ENCODE results near the gene POLE. TPM values are rescaled to one million over a fixed set of nuclear protein-coding genes. Genes with fewer than 3 reads are reported as not detected.

POLE gene
- total RNA-seq, 4 donors from 2014 or later, result 17.8 to 42.4 (median 27.0) TPM

DNA sequence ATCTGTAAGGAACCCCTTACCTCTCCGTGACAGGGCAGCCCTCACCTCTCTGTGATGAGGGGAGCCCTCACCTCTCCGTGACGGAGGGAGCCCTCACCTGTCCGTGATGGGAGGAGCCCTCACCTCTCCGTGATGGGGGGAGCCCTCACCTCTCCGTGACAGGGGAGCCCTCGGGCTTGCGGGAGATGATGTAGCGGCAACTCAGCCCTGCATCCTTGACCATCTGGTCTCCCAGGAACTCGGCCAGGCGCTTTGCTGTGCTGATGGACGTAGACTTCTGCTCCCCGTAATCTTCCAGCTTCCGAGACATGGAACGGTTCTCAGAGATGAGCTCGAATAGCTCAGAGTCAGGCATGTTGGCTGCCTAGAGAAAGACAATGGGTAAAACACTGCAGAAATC, 28.0 kb downstream of the POLE start:
- intact Hi-C loops (cut with DNase I), result no loop called here
- TF ChIP-seq POLR2A (IDR thresholded peaks at IDR 0.05), result no peak
- no peak for TF ChIP-seq CTCF (IDR thresholded peaks at IDR 0.05)
- H3K4me3 ChIP-seq, result no peak overlapping the region
- H3K36me3 ChIP-seq, result peaks cover 15 to 100% (median 21%) of the 10 kb centered on the region in 3 donors
- H3K9me3 ChIP-seq, result no peaks in the 10 kb centered on the region
- no peaks in the 10 kb centered on the region for H3K4me1 ChIP-seq
- WGBS, 2 donors, result 85 to 91% methylated on average over 8 to 13 of the region's 16 CpGs
- no peaks in the 10 kb centered on the region for H3K27me3 ChIP-seq
- no peak for DNase-seq
- H3K27ac ChIP-seq, result no peak overlapping the region

GRCh38 chr12:132658149-132658894, 28.8 kb downstream of the POLE start:
- WGBS, 2 donors, result 88% methylated on average over 32 of the region's 32 CpGs
- Histone ChIP-seq H3K27me3 (no peaks in the 10 kb centered on the region), H3K36me3 (peaks cover 15 to 100% (median 21%) of the 10 kb centered on the region in 3 donors), H3K9me3 (no peaks in the 10 kb centered on the region), H3K4me3 (no peak overlapping the region), H3K4me1 (no peaks in the 10 kb centered on the region), H3K27ac (no peak overlapping the region)
- no peak for TF ChIP-seq CTCF (IDR thresholded peaks at IDR 0.05)
- TF ChIP-seq POLR2A (IDR thresholded peaks at IDR 0.05), result no peak
- intact Hi-C loops (cut with DNase I), result no loop called here
- DNase-seq, result no peak

DNA sequence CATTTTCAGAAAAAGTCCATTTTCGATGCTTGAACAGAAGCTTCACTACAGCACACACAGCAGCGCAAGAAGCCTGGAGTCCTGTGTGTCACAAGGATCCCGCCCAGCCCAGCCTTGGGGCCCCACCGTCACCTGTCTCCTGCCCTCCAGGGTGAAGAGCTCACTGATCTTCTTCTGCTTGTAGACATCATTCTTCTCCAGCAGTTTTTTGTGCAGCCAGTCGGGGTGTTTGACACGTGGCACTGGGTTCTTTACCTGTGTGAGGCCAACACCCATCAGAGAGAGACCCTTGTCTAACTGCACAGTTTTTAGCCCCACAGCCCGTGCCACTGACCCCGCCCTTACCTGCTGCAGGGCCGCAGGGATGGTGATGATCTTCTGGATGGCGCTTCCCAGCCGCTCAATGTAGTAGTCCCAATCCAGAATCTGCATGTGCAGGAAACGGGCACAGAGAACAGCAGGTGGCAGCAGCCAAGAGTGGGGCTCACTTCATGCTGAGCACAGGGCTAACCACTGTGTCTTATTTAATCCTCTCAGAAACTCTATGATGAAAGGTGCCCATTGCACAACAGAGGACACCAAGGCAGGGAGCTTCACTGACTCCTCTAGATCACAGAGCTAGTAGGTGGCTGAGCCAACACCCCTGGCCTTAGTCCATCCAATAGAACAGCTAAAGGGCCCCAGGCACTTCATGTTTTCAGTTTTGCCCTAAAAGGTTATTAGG, 30.0 kb downstream of the POLE start:
- TF ChIP-seq CTCF (IDR thresholded peaks at IDR 0.05), result no peak
- TF ChIP-seq POLR2A (IDR thresholded peaks at IDR 0.05), result no peak
- Histone ChIP-seq H3K27ac (no peak overlapping the region), H3K4me1 (no peaks in the 10 kb centered on the region), H3K9me3 (no peaks in the 10 kb centered on the region), H3K36me3 (peaks cover 14 to 100% (median 21%) of the 10 kb centered on the region in 3 donors), H3K4me3 (no peak overlapping the region), H3K27me3 (no peaks in the 10 kb centered on the region)
- 92 to 100% methylated on average over 4 to 11 of the region's 12 CpGs for WGBS, 2 donors
- DNase-seq, result no peak
- intact Hi-C loops (cut with DNase I), result no loop called here

DNA sequence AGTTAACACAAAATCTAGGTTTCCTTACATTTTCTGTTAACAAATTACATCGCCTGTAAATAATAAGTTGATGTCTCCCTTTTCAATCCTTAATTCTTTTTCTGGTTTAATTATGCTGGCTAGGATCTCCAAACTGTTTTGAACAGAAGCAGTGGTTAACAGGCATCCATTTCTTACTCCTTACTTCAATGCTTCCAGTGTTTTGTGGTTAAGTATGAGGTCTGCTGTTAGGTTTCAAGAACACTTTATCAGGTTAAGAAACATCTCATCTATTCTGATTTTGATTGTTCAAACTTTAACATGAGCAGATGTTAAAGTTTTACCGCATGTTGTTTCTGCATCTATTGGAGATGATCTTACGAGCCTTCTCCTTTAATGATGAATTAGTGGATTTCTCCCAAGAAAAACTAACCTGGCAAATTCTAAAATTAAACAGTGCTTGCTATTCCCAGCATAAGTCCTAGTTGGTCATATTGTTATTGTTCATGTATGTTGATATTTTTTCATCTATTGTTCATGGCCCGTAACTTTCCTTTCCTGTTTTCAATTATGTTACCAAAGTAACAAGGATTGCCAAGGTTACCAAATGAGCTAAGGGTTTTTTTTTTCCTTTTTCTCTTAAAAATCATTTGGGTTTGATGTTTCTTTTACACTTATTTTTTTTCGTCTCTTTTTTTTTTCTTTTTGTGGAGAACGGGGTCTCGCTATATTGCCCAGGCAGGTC, 33.4 kb downstream of the POLE start:
- intact Hi-C loops (cut with DNase I), result no loop called here
- TF ChIP-seq CTCF (IDR thresholded peaks at IDR 0.05), result no peak
- no peak for TF ChIP-seq POLR2A (IDR thresholded peaks at IDR 0.05)
- H3K4me3 ChIP-seq, result no peak overlapping the region
- H3K27ac ChIP-seq, result no peak overlapping the region
- no peaks in the 10 kb centered on the region for H3K9me3 ChIP-seq
- DNase-seq, result no peak
- H3K27me3 ChIP-seq, result no peaks in the 10 kb centered on the region
- 74 to 89% methylated on average over 6 to 7 of the region's 7 CpGs for WGBS, 2 donors
- no peaks in the 10 kb centered on the region for H3K4me1 ChIP-seq
- H3K36me3 ChIP-seq, result peaks cover 4 to 100% (median 13%) of the 10 kb centered on the region in 3 donors

Measured in esophagus squamous epithelium (tissue), 5 donors.